ENCODE results near the gene GADD45A. TPM values are rescaled to one million over a fixed set of nuclear protein-coding genes. Genes with fewer than 3 reads are reported as not detected.

GADD45A gene
- total and polyA plus RNA-seq, 2 donors (not counting 1 experiment from before 2014, with no cell fraction given) = 41.7 to 133 TPM

- no peak overlapping the region for H3K4me3 ChIP-seq (replicated peaks in 1 of 4; ENCODE audit: control extremely low read depth in 1 of 4, insufficient read depth in 1 of 4, low read depth in 3 of 4, low read length in 4 of 4)
- peak in 1 of 2 donors; percentile 78 for DNase-seq (ENCODE audit: low read depth in 2 of 2)
- TF ChIP-seq EZH2 (IDR thresholded peaks at IDR 0.05; ENCODE audit: low read length, missing control alignments) = no peak
- peak in 1 of 2 donors; percentile 13 for TF ChIP-seq CTCF (conservative IDR thresholded peaks at IDR 0.05 in 1 of 2, IDR thresholded peaks at IDR 0.05 in 1 of 2; ENCODE audit: low read depth in 1 of 2, low read length in 2 of 2)
- H3K9ac ChIP-seq (ENCODE audit: insufficient read depth, low read length) = no peak overlapping the region
- H3K9me3 ChIP-seq (ENCODE audit: control insufficient read depth, insufficient read depth, low read depth, low read length) = no peaks in the 10 kb centered on the region
- H3K27ac ChIP-seq (ENCODE audit: insufficient read depth, low read length) = no peak overlapping the region
- H4K20me1 ChIP-seq (ENCODE audit: control insufficient read depth, extremely low read depth, insufficient read depth, low read length) = no peaks in the 10 kb centered on the region
- no peak overlapping the region for H3K4me2 ChIP-seq (ENCODE audit: extremely low read depth, insufficient read depth, low read length)
- no peaks in the 10 kb centered on the region for H3K27me3 ChIP-seq (ENCODE audit: control insufficient read depth, insufficient read depth, low read length)
- no peaks in the 10 kb centered on the region for H3K79me2 ChIP-seq (ENCODE audit: control insufficient read depth, insufficient read depth, low read length)
- H2AFZ ChIP-seq (ENCODE audit: low read length) = no peak overlapping the region
- peaks cover 4% of the 10 kb centered on the region for H3K36me3 ChIP-seq (ENCODE audit: control insufficient read depth, insufficient read depth, low read length)
- no peaks in the 10 kb centered on the region for H3K4me1 ChIP-seq (ENCODE audit: control insufficient read depth, extremely low read depth, insufficient read depth, low read length)
These were observed 15.8 kb downstream of the GADD45A start for GRCh38 chr1:67700692-67701410.

DNA sequence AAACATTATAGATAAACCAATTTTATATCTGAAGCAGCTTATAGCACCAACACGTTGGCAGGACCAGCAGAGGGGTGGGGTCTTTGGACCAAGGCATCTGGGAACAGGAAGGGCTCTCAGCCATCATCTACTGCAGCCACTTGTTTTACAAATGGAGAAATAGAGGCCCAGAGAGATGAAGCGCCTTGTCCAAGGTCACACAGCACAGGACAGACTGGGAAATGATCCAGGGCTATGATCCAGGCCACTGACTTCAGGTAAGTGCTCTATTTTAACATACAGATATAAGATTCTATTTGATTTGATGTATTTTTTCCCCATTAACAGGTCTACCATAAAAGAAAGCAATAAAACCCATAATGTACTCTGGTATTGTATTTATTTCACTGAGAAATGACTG is 16.9 kb downstream of the GADD45A start:
- no peak for TF ChIP-seq EZH2 (IDR thresholded peaks at IDR 0.05; ENCODE audit: low read length, missing control alignments)
- no peak for TF ChIP-seq CTCF (conservative IDR thresholded peaks at IDR 0.05 in 1 of 2, IDR thresholded peaks at IDR 0.05 in 1 of 2; ENCODE audit: low read depth in 1 of 2, low read length in 2 of 2)
- Histone ChIP-seq H3K4me1 (ENCODE audit: control insufficient read depth, extremely low read depth, insufficient read depth, low read length) (no peaks in the 10 kb centered on the region), H4K20me1 (ENCODE audit: control insufficient read depth, extremely low read depth, insufficient read depth, low read length) (no peaks in the 10 kb centered on the region), H3K79me2 (ENCODE audit: control insufficient read depth, insufficient read depth, low read length) (no peaks in the 10 kb centered on the region), H3K36me3 (ENCODE audit: control insufficient read depth, insufficient read depth, low read length) (peaks cover 4% of the 10 kb centered on the region), H3K9ac (ENCODE audit: insufficient read depth, low read length) (no peak overlapping the region), H3K27ac (ENCODE audit: insufficient read depth, low read length) (no peak overlapping the region), H3K4me3 (replicated peaks in 1 of 4; ENCODE audit: control extremely low read depth in 1 of 4, insufficient read depth in 1 of 4, low read depth in 3 of 4, low read length in 4 of 4) (no peak overlapping the region), H3K9me3 (ENCODE audit: control insufficient read depth, insufficient read depth, low read depth, low read length) (no peaks in the 10 kb centered on the region), H3K4me2 (ENCODE audit: extremely low read depth, insufficient read depth, low read length) (no peak overlapping the region), H3K27me3 (ENCODE audit: control insufficient read depth, insufficient read depth, low read length) (no peaks in the 10 kb centered on the region), H2AFZ (ENCODE audit: low read length) (no peak overlapping the region)
- DNase-seq (ENCODE audit: low read depth in 2 of 2) = no peak

GRCh38 chr1:67704351-67704750 is 19.4 kb downstream of the GADD45A start:
- Histone ChIP-seq H4K20me1 (ENCODE audit: control insufficient read depth, extremely low read depth, insufficient read depth, low read length) (no peaks in the 10 kb centered on the region), H3K27ac (ENCODE audit: insufficient read depth, low read length) (no peak overlapping the region), H3K27me3 (ENCODE audit: control insufficient read depth, insufficient read depth, low read length) (no peaks in the 10 kb centered on the region), H3K4me3 (replicated peaks in 1 of 4; ENCODE audit: control extremely low read depth in 1 of 4, insufficient read depth in 1 of 4, low read depth in 3 of 4, low read length in 4 of 4) (no peak overlapping the region), H3K36me3 (ENCODE audit: control insufficient read depth, insufficient read depth, low read length) (peaks cover 4% of the 10 kb centered on the region), H3K4me1 (ENCODE audit: control insufficient read depth, extremely low read depth, insufficient read depth, low read length) (no peaks in the 10 kb centered on the region), H2AFZ (ENCODE audit: low read length) (no peak overlapping the region), H3K9ac (ENCODE audit: insufficient read depth, low read length) (no peak overlapping the region), H3K9me3 (ENCODE audit: control insufficient read depth, insufficient read depth, low read depth, low read length) (no peaks in the 10 kb centered on the region), H3K4me2 (ENCODE audit: extremely low read depth, insufficient read depth, low read length) (no peak overlapping the region), H3K79me2 (ENCODE audit: control insufficient read depth, insufficient read depth, low read length) (peaks cover 3% of the 10 kb centered on the region)
- DNase-seq (ENCODE audit: low read depth in 2 of 2) = no peak
- TF ChIP-seq CTCF (conservative IDR thresholded peaks at IDR 0.05 in 1 of 2, IDR thresholded peaks at IDR 0.05 in 1 of 2; ENCODE audit: low read depth in 1 of 2, low read length in 2 of 2) (no peak), EZH2 (IDR thresholded peaks at IDR 0.05; ENCODE audit: low read length, missing control alignments) (no peak)

Data from fibroblast of lung (primary cell).